Neural cell (in vitro differentiated cells): ENCODE results near the gene COBL.

Source experiments
- CTCF ChIP-seq: fragments of 450-650 bp; IDR thresholded peaks from 2 replicates; pipeline ENCODE4 v1.5.1; 2014; ENCODE audit warnings: antibody characterized with exemption, mild to moderate bottlenecking, moderate library complexity; ENCODE audit not compliant: poor library complexity, severe bottlenecking
- EP300 ChIP-seq: fragments of 450-650 bp; conservative IDR thresholded peaks from 2 replicates; pipeline ENCODE4 v1.6.1; 2014; ENCODE audit warnings: antibody characterized with exemption, mild to moderate bottlenecking, moderate library complexity; ENCODE audit not compliant: poor library complexity, severe bottlenecking
- MXI1 ChIP-seq: fragments of 450-650 bp; conservative IDR thresholded peaks from 2 replicates; pipeline ENCODE4 v1.6.1; 2014; ENCODE audit warnings: antibody characterized with exemption, mild to moderate bottlenecking; ENCODE audit not compliant: poor library complexity, severe bottlenecking
- POLR2AphosphoS5 ChIP-seq: IDR thresholded peaks from 2 replicates; pipeline ENCODE4 v1.6.1; 2012
- REST ChIP-seq: IDR thresholded peaks from 2 replicates; pipeline ENCODE4 v1.6.1; 2012; ENCODE audit warnings: borderline replicate concordance
- TAF1 ChIP-seq: IDR thresholded peaks from 2 replicates; pipeline ENCODE4 v1.6.1; 2012; ENCODE audit warnings: low read depth

GRCh38 chr7:51344406-51345138, 28.0 kb upstream of the COBL start:
- TF ChIP-seq TAF1 (no peak), CTCF (no peak), REST (no peak), POLR2AphosphoS5 (no peak), MXI1 (no peak), EP300 (no peak)
